ENCODE data around the gene SERPINA6. TPM values are rescaled to one million over a fixed set of nuclear protein-coding genes. Genes with fewer than 3 reads are reported as not detected.

The SERPINA6 gene
- total and polyA plus RNA-seq, 2 donors: 0.14 TPM; not detected in 1

- Histone ChIP-seq H3K4me1 (ENCODE audit: insufficient read depth) (no peaks in the 10 kb centered on the region), H3K4me3 (ENCODE audit: low read depth, low read length) (no peak overlapping the region), H3K36me3 (ENCODE audit: insufficient read depth) (no peaks in the 10 kb centered on the region), H3K27ac (ENCODE audit: low read depth) (no peak overlapping the region)
- DNase-seq (ENCODE audit: extremely low spot score): no peak
- 71% methylated on average over 3 of the region's 3 CpGs for WGBS
Observed at GRCh38 chr14:94344389-94344788, 21.3 kb upstream of the SERPINA6 start.

DNA sequence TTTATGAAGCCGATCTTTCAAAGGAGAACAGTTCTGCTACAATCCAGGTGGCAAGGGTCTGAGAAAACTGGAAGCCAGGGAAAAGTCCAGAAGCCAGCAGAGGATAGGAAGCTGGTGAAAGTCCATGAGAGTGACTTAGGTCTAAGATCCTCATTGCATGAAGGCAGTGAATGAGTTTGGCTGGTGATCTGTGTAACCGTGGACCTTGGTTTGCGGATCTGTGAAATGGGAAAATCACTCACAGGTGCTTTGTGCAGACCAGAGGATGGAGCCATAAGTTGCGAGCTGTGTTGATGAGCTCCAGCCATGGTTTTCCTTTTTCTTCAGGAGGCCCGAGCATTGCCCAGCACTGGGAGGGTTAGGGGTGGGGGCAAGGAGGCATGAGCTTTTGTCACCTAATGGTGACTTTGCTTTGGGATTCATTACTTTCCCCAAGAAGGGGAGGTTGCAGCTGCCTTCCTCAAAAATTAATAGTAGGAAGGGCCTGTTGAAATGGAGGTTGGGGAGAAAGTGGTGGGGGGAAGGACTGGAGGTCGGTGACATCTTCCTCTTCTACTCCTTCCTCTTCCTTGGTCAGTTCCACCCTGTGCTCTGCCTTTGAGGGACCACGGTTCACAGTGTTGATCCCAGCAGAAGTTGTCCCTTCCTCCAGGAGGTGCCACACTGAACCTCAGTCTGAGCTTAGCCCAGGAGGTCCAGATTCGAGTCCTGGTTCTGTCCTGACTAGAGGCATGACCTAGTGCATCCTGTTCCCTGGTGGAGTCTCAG, 20.3 kb upstream of the SERPINA6 start:
- 93% methylated on average over 8 of the region's 8 CpGs for WGBS
- no peak for DNase-seq (ENCODE audit: extremely low spot score)
- H3K36me3 ChIP-seq (ENCODE audit: insufficient read depth): no peaks in the 10 kb centered on the region
- no peaks in the 10 kb centered on the region for H3K4me1 ChIP-seq (ENCODE audit: insufficient read depth)
- no peak overlapping the region for H3K27ac ChIP-seq (ENCODE audit: low read depth)
- H3K4me3 ChIP-seq (ENCODE audit: low read depth, low read length): no peak overlapping the region

DNA sequence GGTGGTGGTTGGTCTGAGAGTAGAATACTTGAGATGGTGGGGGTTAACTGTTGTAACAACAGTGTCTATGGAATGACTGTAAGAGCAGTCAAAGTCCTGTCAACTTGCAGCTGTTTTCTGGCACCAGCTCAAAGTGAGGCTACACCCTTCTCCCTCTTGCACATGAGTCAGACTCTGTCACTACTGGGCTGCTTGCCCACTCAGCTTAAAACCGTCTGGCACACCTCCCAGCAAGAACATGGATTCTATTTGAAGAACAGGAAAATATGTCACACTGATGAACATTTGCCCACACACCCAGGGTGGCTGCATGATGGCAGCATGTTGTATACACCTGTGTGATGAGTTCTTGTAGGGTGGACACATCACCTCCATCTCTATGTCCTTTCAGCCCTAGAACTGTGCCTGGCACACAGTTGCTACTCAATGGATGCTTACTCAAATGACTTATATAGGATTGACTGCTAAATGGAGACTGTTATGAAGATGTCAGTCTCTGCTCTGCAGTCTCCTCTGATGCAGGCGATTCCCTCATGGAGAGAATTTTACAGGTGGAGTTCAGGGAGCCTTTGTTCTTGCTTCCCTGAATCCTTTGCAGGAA, 19.3 kb upstream of the SERPINA6 start:
- 33% methylated on average over 2 of the region's 2 CpGs for WGBS
- Histone ChIP-seq H3K27ac (ENCODE audit: low read depth) (no peak overlapping the region), H3K4me1 (ENCODE audit: insufficient read depth) (no peaks in the 10 kb centered on the region), H3K4me3 (ENCODE audit: low read depth, low read length) (no peak overlapping the region), H3K36me3 (ENCODE audit: insufficient read depth) (no peaks in the 10 kb centered on the region)
- peak; percentile 83 for DNase-seq (ENCODE audit: extremely low spot score)

GRCh38 chr14:94341656-94342333, 18.7 kb upstream of the SERPINA6 start:
- H3K36me3 ChIP-seq (ENCODE audit: insufficient read depth): no peaks in the 10 kb centered on the region
- H3K4me1 ChIP-seq (ENCODE audit: insufficient read depth): no peaks in the 10 kb centered on the region
- H3K4me3 ChIP-seq (ENCODE audit: low read depth, low read length): no peak overlapping the region
- DNase-seq (ENCODE audit: extremely low spot score): no peak
- no peak overlapping the region for H3K27ac ChIP-seq (ENCODE audit: low read depth)
- WGBS: 50% methylated on average over 5 of the region's 5 CpGs

DNA sequence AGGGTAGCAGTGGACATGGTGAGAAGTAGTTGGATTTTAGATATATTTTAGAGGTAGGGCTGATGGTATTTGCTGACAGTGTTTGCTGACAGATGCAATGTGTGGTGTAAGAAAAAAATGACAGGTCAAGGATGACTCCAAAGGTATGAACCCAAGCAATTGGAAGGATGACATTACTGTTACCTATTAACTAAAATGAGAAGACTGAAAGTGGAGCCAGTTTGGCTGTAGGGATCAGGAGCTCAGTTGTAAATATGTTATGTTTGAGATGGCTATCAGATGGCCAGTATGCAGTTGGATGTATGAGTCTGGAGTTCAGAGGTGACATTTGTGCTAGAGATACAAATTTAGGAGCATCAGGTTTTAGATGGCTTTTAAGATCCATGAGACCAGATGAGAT, 17.4 kb upstream of the SERPINA6 start:
- Histone ChIP-seq H3K4me1 (ENCODE audit: insufficient read depth) (no peaks in the 10 kb centered on the region), H3K4me3 (ENCODE audit: low read depth, low read length) (no peak overlapping the region), H3K27ac (ENCODE audit: low read depth) (no peak overlapping the region), H3K36me3 (ENCODE audit: insufficient read depth) (no peaks in the 10 kb centered on the region)
- no peak for DNase-seq (ENCODE audit: extremely low spot score)

DNA sequence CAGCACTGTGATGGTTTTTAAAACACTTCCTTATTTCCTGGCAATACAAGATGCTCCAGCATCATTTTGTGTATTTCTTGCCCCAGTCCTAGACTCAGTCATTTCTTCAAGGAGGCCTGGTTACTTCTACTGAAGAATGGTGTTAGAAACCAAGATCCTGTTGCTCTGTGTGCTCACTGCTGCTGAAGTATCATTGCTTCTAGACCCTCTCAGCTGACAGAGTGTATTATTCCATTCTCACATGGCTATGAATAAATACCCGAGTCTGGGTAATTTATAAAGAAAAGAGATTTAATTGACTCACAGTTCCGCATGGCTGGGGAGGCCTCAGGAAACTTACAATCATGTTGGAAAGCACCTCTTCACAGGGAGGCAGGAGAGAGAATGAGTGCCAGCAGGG, 14.9 kb upstream of the SERPINA6 start:
- no peak overlapping the region for H3K27ac ChIP-seq (ENCODE audit: low read depth)
- no peak overlapping the region for H3K4me3 ChIP-seq (ENCODE audit: low read depth, low read length)
- H3K36me3 ChIP-seq (ENCODE audit: insufficient read depth): no peaks in the 10 kb centered on the region
- no peaks in the 10 kb centered on the region for H3K4me1 ChIP-seq (ENCODE audit: insufficient read depth)
- 85% methylated on average over 2 of the region's 2 CpGs for WGBS
- DNase-seq (ENCODE audit: extremely low spot score): no peak

- 79% methylated on average over 6 of the region's 6 CpGs for WGBS
- no peaks in the 10 kb centered on the region for H3K36me3 ChIP-seq (ENCODE audit: insufficient read depth)
- no peaks in the 10 kb centered on the region for H3K4me1 ChIP-seq (ENCODE audit: insufficient read depth)
- no peak for DNase-seq (ENCODE audit: extremely low spot score)
- no peak overlapping the region for H3K27ac ChIP-seq (ENCODE audit: low read depth)
- H3K4me3 ChIP-seq (ENCODE audit: low read depth, low read length): no peak overlapping the region
Observed at GRCh38 chr14:94337274-94337673, 14.1 kb upstream of the SERPINA6 start.

DNA sequence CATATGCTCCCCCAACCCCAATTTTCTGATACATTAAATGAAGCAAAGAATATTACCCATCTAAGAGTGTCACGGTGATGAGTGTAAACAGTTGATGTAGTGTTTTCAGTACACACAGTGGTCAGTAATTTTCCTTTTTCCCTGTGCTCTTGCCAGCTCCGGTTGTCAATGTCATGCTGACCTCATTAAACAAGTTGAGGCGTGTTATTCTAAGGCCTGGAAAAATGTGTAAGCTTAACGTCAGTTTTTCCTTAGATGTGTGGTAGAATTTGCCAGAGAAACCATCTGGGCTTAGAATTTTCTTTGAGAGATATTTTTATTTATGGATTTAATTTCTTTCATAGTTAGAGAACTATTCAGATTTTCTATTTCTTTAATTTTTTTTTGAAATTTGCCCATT, 11.7 kb upstream of the SERPINA6 start:
- Histone ChIP-seq H3K27ac (ENCODE audit: low read depth) (no peak overlapping the region), H3K4me3 (ENCODE audit: low read depth, low read length) (no peak overlapping the region), H3K36me3 (ENCODE audit: insufficient read depth) (no peaks in the 10 kb centered on the region), H3K4me1 (ENCODE audit: insufficient read depth) (no peaks in the 10 kb centered on the region)
- DNase-seq (ENCODE audit: extremely low spot score): no peak
- WGBS: 67% methylated on average over 4 of the region's 4 CpGs

DNA sequence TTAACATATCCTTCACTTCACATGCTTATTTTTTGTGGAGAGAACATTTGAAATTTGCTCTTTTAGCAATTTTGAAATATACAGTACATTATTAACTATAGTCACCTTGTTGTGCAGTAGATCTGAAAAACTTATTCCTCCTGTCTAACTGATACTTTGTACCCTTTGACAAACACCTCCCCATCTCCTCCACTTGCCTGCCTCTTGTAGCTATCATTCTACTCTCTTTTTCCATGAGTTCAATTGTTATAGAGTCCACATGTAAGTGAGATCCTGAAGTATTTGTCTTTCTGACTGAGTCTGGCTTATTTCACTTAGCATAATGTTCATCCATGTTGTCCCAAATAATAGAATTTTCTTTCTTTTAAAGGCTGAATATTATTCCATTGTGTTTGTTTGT, 9.5 kb upstream of the SERPINA6 start:
- H3K4me3 ChIP-seq (ENCODE audit: low read depth, low read length): no peak overlapping the region
- H3K36me3 ChIP-seq (ENCODE audit: insufficient read depth): no peaks in the 10 kb centered on the region
- H3K27ac ChIP-seq (ENCODE audit: low read depth): no peak overlapping the region
- no peaks in the 10 kb centered on the region for H3K4me1 ChIP-seq (ENCODE audit: insufficient read depth)
- no peak for DNase-seq (ENCODE audit: extremely low spot score)

DNA sequence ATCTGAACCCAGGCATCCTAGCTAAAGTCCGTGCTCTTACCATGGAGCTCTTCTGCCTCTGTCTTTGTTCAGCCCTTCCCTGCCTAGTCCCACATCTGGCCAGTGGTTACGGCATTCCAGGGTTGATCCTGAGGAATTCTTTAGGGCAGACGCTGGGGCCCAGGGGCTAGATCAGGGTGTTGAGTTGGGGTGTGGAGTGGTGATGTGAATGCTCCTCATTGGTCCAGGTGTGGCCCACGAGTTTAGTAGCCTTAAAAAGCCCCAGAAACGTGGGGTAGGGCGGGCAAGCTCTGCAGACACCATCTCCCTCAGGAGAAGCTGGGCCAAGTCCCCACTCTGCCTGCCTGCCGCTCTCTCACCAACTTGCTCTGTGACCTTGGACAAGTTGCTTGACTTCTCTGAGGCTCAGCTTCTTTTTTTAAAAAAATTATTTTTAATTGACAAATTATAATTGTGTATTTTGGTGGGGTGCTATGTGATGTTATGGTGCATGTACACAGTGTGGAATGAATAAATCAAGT, 9.0 kb upstream of the SERPINA6 start:
- no peaks in the 10 kb centered on the region for H3K4me1 ChIP-seq (ENCODE audit: insufficient read depth)
- H3K27ac ChIP-seq (ENCODE audit: low read depth): no peak overlapping the region
- DNase-seq (ENCODE audit: extremely low spot score): no peak
- WGBS: 58% methylated on average over 7 of the region's 7 CpGs
- no peaks in the 10 kb centered on the region for H3K36me3 ChIP-seq (ENCODE audit: insufficient read depth)
- H3K4me3 ChIP-seq (ENCODE audit: low read depth, low read length): no peak overlapping the region

DNA sequence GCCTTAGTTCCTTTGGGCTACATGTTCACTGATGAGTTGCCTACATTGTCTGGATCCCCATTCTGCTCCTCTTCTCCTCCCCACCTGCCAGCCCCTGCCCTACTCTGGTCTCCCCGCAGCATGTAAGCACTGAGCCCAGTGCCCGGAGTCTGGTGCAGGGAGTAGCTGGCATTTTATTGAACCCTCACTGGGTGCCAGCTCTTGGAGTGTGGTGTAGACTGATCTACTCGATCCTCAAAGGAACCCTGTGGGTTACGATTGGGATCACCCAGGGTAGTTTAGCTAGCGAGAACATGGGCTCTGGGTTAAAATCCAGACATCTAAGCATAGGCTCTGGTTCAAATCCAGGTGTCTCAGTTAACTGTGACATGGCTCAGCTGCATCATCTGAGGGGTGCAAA, 8.3 kb upstream of the SERPINA6 start:
- no peak for DNase-seq (ENCODE audit: extremely low spot score)
- H3K36me3 ChIP-seq (ENCODE audit: insufficient read depth): no peaks in the 10 kb centered on the region
- H3K4me1 ChIP-seq (ENCODE audit: insufficient read depth): no peaks in the 10 kb centered on the region
- H3K27ac ChIP-seq (ENCODE audit: low read depth): no peak overlapping the region
- 93% methylated on average over 5 of the region's 5 CpGs for WGBS
- no peak overlapping the region for H3K4me3 ChIP-seq (ENCODE audit: low read depth, low read length)

DNA sequence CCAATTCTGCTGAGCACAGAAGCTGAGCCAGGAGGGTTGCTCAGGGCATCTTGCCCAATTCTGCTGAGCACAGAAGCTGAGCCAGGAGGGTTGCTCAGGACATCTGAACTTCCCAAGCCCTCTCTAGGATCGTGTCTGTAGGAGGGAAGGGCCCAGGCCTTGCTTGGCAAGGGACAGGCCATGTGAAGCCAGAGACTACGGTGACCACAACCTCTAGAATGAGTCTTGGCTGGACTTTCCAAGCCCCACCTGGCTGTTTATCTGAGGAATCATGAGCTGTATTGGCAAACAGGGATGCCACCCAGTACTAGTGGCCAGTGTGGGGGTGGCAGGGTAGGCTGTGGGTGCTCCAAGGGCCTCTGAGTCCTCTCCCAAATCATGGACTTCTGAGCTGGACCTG, 7.7 kb upstream of the SERPINA6 start:
- WGBS: 48% methylated on average over 2 of the region's 2 CpGs
- no peak overlapping the region for H3K27ac ChIP-seq (ENCODE audit: low read depth)
- no peaks in the 10 kb centered on the region for H3K4me1 ChIP-seq (ENCODE audit: insufficient read depth)
- H3K36me3 ChIP-seq (ENCODE audit: insufficient read depth): no peaks in the 10 kb centered on the region
- H3K4me3 ChIP-seq (ENCODE audit: low read depth, low read length): no peak overlapping the region
- no peak for DNase-seq (ENCODE audit: extremely low spot score)

- no peak for DNase-seq (ENCODE audit: extremely low spot score)
- Histone ChIP-seq H3K4me3 (ENCODE audit: low read depth, low read length) (no peak overlapping the region), H3K4me1 (ENCODE audit: insufficient read depth) (no peaks in the 10 kb centered on the region), H3K27ac (ENCODE audit: low read depth) (no peak overlapping the region), H3K36me3 (ENCODE audit: insufficient read depth) (no peaks in the 10 kb centered on the region)
- 80% methylated on average over 3 of the region's 3 CpGs for WGBS
Observed at GRCh38 chr14:94330432-94330831, 7.3 kb upstream of the SERPINA6 start.

DNA sequence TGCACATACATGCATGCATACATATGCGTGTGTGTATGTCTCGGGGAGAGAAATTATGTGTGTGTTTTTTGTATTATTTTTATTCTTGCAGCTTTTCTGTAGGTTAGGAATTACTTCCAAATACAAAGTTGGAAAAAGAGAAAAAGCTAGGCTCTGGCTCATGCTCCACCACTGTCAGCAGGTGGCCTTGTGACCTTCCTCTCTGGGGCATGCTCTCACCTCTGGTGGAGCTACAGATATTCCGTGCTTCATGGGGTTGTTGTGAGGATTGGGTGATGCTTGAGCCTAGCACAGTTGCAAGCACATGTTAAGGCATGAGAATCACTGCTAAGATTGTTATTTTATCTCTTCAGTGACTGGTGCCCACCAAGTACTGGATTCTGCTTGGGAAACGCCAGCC, 6.7 kb upstream of the SERPINA6 start:
- H3K27ac ChIP-seq (ENCODE audit: low read depth): no peak overlapping the region

More for the DNA sequence above, 6.7 kb upstream of the SERPINA6 start:
- H3K4me3 ChIP-seq (ENCODE audit: low read depth, low read length): no peak overlapping the region
- H3K4me1 ChIP-seq (ENCODE audit: insufficient read depth): no peaks in the 10 kb centered on the region
- WGBS: 89% methylated on average over 4 of the region's 4 CpGs
- no peaks in the 10 kb centered on the region for H3K36me3 ChIP-seq (ENCODE audit: insufficient read depth)
- DNase-seq (ENCODE audit: extremely low spot score): no peak

All from urinary bladder (tissue), 4 donors.